Activated CD4-positive, alpha-beta T cell treated with anti-CD3 and anti-CD28 coated beads for 24 hours (primary cell): ENCODE data around the gene NFE2L1.
A peak's percentile ranks its signal among the peaks of the same experiment; 100 is the strongest.

Experiments
- DNase-seq, 2 donors: peaks; one replicate each; pipeline ENCODE4 v3.0.0-alpha.2; 2020; ENCODE audit warnings: low read depth in 2 of 2

NFE2L1 gene

DNA sequence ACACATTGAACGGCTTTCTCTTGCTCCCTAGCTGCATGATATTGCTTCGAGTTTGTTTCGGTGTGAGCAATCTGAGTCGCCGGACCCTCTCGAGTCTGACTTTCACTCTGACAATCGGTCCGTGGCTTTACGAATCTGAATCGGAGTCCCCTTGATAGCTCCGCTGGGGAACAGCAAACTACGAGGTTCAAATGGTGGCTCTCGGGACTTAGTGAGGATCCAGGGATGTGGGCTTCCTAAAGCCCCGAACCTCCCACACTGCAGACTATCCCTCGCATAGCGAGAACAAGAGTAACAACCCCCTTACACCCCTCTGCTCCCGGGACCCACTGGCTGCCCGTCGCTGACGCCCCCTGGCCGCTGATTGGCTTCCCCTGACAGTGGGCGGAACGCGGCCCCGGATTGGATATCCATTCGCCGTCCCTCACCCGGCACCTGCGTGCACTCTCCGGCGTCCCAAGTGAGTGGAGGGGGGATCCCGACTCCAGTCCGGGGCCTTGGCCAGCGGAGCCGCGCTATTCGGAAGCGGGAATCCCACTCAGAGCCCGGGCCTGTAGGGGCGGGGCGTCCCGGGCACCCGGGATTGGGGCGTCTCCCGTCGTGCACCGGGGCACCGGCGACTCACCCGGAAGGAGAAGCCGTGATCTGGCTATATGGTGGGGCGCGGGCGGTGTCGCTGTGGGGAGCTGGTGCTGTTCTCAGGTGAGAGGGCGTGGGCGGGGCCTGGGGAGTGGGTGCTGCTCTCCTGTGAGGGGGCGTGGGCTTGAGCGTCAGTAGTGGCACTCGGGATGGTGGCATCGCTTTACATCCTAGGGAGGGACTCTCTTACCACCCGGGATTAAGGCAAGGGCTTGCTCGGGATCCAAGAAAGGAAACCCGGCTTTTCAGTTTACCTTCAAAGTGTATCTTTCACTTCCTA is 59.2 kb downstream of the NFE2L1 start, which contains the start of gene SNX11:
Gene SNX11 (plus strand): TSS at position 630 of the 919 bp plus-strand sequence. CDS start 4,278 bp downstream, outside the sequence.
- peak; percentile 86 to 92 for DNase-seq

GRCh38 chr17:48110761-48111160 is 62.6 kb downstream of the NFE2L1 start:
- DNase-seq = no peak
